Esophagus muscularis mucosa (tissue), 4 donors: Measurements from ENCODE around the gene CASD1.

Experiments used
- EP300 ChIP-seq: sonication (generic); formaldehyde crosslinking; IDR thresholded peaks from one replicate; pipeline ENCODE4 v1.6.1; 2017; ENCODE audit warnings: antibody characterized with exemption
- POLR2A ChIP-seq: fragments of 450-650 bp; IDR thresholded peaks from one replicate; pipeline ENCODE4 v1.6.1; 2017; ENCODE audit warnings: antibody characterized with exemption, moderate library complexity, mild to moderate bottlenecking, low read depth
- POLR2AphosphoS5 ChIP-seq, 2 donors: sonication (generic); formaldehyde crosslinking; IDR thresholded peaks; one replicate each; pipeline ENCODE4 v1.6.1; 2017; ENCODE audit warnings: antibody characterized with exemption in 2 of 2
- TF ChIP-seq, protein P1 (sequence below), 3 experiments: fragments of 200-600 bp in 2 of 3; fragments of 450-650 bp in 1 of 3; sonication (generic) in 2 of 3; IDR thresholded peaks; one replicate each; pipeline ENCODE4 v1.5.1; 2017 to 2019; ENCODE audit warnings: antibody characterized with exemption in 3 of 3, mild to moderate bottlenecking in 2 of 3, moderate library complexity in 1 of 3

DNA sequence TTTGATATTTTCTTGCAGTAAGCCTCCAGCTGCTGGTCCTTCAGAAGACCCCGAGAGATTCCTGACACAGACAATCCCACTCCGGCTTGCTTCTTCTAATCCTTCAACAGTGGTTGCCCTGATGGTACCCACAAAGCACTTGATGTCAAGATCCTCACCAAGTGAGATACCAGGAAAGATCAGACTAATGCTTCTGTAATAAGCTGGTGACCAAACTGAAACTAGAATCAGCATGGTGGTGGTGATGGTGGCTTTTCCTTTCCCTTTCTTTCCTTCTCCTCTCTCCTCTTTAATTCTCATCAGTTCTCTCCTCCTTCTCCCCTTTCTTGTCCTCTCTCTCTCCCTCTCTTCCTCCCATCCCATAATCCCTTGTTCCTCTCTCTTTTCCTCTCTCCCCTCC is 25.8 kb upstream of the CASD1 start:
- TF ChIP-seq, protein P1, sequence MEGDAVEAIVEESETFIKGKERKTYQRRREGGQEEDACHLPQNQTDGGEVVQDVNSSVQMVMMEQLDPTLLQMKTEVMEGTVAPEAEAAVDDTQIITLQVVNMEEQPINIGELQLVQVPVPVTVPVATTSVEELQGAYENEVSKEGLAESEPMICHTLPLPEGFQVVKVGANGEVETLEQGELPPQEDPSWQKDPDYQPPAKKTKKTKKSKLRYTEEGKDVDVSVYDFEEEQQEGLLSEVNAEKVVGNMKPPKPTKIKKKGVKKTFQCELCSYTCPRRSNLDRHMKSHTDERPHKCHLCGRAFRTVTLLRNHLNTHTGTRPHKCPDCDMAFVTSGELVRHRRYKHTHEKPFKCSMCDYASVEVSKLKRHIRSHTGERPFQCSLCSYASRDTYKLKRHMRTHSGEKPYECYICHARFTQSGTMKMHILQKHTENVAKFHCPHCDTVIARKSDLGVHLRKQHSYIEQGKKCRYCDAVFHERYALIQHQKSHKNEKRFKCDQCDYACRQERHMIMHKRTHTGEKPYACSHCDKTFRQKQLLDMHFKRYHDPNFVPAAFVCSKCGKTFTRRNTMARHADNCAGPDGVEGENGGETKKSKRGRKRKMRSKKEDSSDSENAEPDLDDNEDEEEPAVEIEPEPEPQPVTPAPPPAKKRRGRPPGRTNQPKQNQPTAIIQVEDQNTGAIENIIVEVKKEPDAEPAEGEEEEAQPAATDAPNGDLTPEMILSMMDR (IDR thresholded peaks at IDR 0.05) = no peak
- TF ChIP-seq POLR2A = no peak
- TF ChIP-seq POLR2AphosphoS5 (IDR thresholded peaks at IDR 0.05) = no peak
- TF ChIP-seq EP300 = no peak
